Mesendoderm (in vitro differentiated cells): ENCODE data around the gene FAR1.

ENCODE experiments used
- DNase-seq: peaks from one replicate; pipeline ENCODE4 v3.0.0; 2013
- H2AK5ac ChIP-seq: 2 replicates; pipeline ENCODE4 v1.6.1; 2013; ENCODE audit warnings: low read length, inconsistent platforms
- H2BK120ac ChIP-seq: 2 replicates; pipeline ENCODE4 v1.6.1; 2013; ENCODE audit warnings: low read depth, mild to moderate bottlenecking, low read length, moderate library complexity, mixed read lengths
- H2BK15ac ChIP-seq: replicated peaks from 2 replicates; pipeline ENCODE4 v1.6.1; 2013; ENCODE audit warnings: low read depth, mild to moderate bottlenecking, moderate library complexity
- H2BK5ac ChIP-seq: 2 replicates; pipeline ENCODE4 v1.6.1; 2013; ENCODE audit warnings: low read length, inconsistent platforms
- H3K18ac ChIP-seq: 2 replicates; pipeline ENCODE4 v1.6.1; 2013; ENCODE audit warnings: mild to moderate bottlenecking, low read length, mixed read lengths
- H3K23ac ChIP-seq: one replicate; pipeline ENCODE4 v1.6.1; 2013; ENCODE audit warnings: low read length
- H3K27ac ChIP-seq: 2 replicates; pipeline ENCODE4 v1.5.1; 2013; ENCODE audit warnings: low read depth, mild to moderate bottlenecking, inconsistent platforms, low read length, moderate library complexity
- H3K27me3 ChIP-seq: 2 replicates; pipeline ENCODE4 v1.6.1; 2013; ENCODE audit warnings: low read length, control low read depth, mild to moderate bottlenecking, inconsistent platforms; ENCODE audit not compliant: insufficient read depth, poor library complexity
- H3K36me3 ChIP-seq: 2 replicates; pipeline ENCODE4 v1.6.1; 2013; ENCODE audit warnings: low read length, inconsistent platforms; ENCODE audit not compliant: control insufficient read depth, insufficient read depth
- H3K4ac ChIP-seq: one replicate; pipeline ENCODE4 v1.6.1; 2013; ENCODE audit warnings: low read depth, mild to moderate bottlenecking, low read length, moderate library complexity
- H3K4me1 ChIP-seq: 2 replicates; pipeline ENCODE4 v1.6.1; 2013; ENCODE audit warnings: low read depth, low read length, inconsistent platforms; ENCODE audit not compliant: control insufficient read depth
- H3K4me2 ChIP-seq: 2 replicates; pipeline ENCODE4 v1.6.1; 2013; ENCODE audit warnings: low read length
- H3K4me3 ChIP-seq: 2 replicates; pipeline ENCODE4 v1.5.1; 2013; ENCODE audit warnings: mild to moderate bottlenecking, low read length
- H3K56ac ChIP-seq: one replicate; pipeline ENCODE4 v1.6.1; 2013; ENCODE audit warnings: low read length
- H3K79me1 ChIP-seq: 2 replicates; pipeline ENCODE4 v1.6.1; 2013; ENCODE audit warnings: low read length, inconsistent platforms
- H3K79me2 ChIP-seq: 2 replicates; pipeline ENCODE4 v1.6.1; 2013; ENCODE audit warnings: mild to moderate bottlenecking, low read length; ENCODE audit not compliant: control insufficient read depth, insufficient read depth
- H3K9ac ChIP-seq: 2 replicates; pipeline ENCODE4 v1.6.1; 2013; ENCODE audit warnings: low read length, inconsistent platforms
- H4K5ac ChIP-seq: one replicate; pipeline ENCODE4 v1.6.1; 2013; ENCODE audit warnings: low read length
- H4K8ac ChIP-seq: one replicate; pipeline ENCODE4 v1.6.1; 2013; ENCODE audit warnings: low read depth, mild to moderate bottlenecking, control low read depth, low read length, moderate library complexity
- WGBS: extraction: QIAGEN DNeasy Blood & Tissue Kit; methylation state at CpG from one replicate; pipeline ENCODE4 v1.1.7; 2013; ENCODE audit warnings: low lambda C conversion rate, missing lambda C conversion rate; ENCODE audit not compliant: insufficient coverage; ENCODE audit errors: extremely low coverage; 5-methylcytosine and 5-hydroxymethylcytosine counted together

The FAR1 gene

GRCh38 chr11:13666708-13667107 lies 1.8 kb upstream of the FAR1 start:
- Histone ChIP-seq H3K27me3 (no peaks in the 10 kb centered on the region), H2BK5ac (no peak overlapping the region), H4K5ac (no peak overlapping the region), H3K23ac (no peak overlapping the region), H3K79me1 (no peaks in the 10 kb centered on the region), H2AK5ac (no peak overlapping the region), H3K9ac (no peak overlapping the region), H3K56ac (no peak overlapping the region), H3K4ac (no peak overlapping the region), H4K8ac (no peak overlapping the region), H3K4me2 (no peak overlapping the region), H3K36me3 (no peaks in the 10 kb centered on the region), H3K79me2 (peaks cover 29% of the 10 kb centered on the region), H2BK15ac (no peak overlapping the region), H2BK120ac (no peak overlapping the region), H3K4me3 (no peak overlapping the region), H3K18ac (no peak overlapping the region), H3K4me1 (no peaks in the 10 kb centered on the region), H3K27ac (no peak overlapping the region)
- no peak for DNase-seq

- Histone ChIP-seq H3K4me3 (no peak overlapping the region), H3K23ac (no peak overlapping the region), H3K4me2 (no peak overlapping the region), H3K4ac (peak overlapping the region; percentile 68), H3K27me3 (no peaks in the 10 kb centered on the region), H2BK5ac (no peak overlapping the region), H3K79me2 (peaks cover 33% of the 10 kb centered on the region), H2BK15ac (no peak overlapping the region), H3K27ac (no peak overlapping the region), H4K8ac (no peak overlapping the region), H3K56ac (no peak overlapping the region), H3K9ac (no peak overlapping the region), H3K79me1 (no peaks in the 10 kb centered on the region), H4K5ac (no peak overlapping the region), H3K36me3 (no peaks in the 10 kb centered on the region), H2AK5ac (no peak overlapping the region), H2BK120ac (no peak overlapping the region), H3K4me1 (no peaks in the 10 kb centered on the region), H3K18ac (no peak overlapping the region)
- WGBS = no CpG with 5 or more reads among the region's 5 CpGs
- DNase-seq = no peak
Measured at GRCh38 chr11:13667245-13667644, 1.2 kb upstream of the FAR1 start.

- Histone ChIP-seq H3K27me3 (no peaks in the 10 kb centered on the region), H3K18ac (peak overlapping the region; percentile 89), H2AK5ac (no peak overlapping the region), H3K56ac (peak overlapping the region; percentile 94), H3K23ac (no peak overlapping the region), H4K5ac (no peak overlapping the region), H2BK5ac (peak overlapping the region; percentile 67), H2BK120ac (peak overlapping the region; percentile 35), H2BK15ac (no peak overlapping the region), H3K4ac (no peak overlapping the region), H3K4me2 (peak overlapping the region; percentile 76), H3K36me3 (no peaks in the 10 kb centered on the region), H3K79me1 (no peaks in the 10 kb centered on the region), H4K8ac (peak overlapping the region; percentile 58), H3K27ac (no peak overlapping the region), H3K4me1 (no peaks in the 10 kb centered on the region), H3K79me2 (peaks cover 38% of the 10 kb centered on the region), H3K9ac (peak overlapping the region; percentile 87), H3K4me3 (peak overlapping the region; percentile 67)
- WGBS = no CpG with 5 or more reads among the region's 15 CpGs
- DNase-seq = no peak
Measured at GRCh38 chr11:13667795-13668101, 720 bp upstream of the FAR1 start.

GRCh38 chr11:13668957-13669521 lies 571 bp downstream of the FAR1 start:
- Histone ChIP-seq H3K4me1 (no peaks in the 10 kb centered on the region), H4K8ac (no peak overlapping the region), H3K27me3 (no peaks in the 10 kb centered on the region), H3K27ac (peak overlapping the region; percentile 91), H3K23ac (no peak overlapping the region), H3K18ac (peak overlapping the region; percentile 92), H3K4me3 (peak overlapping the region; percentile 82), H3K4ac (peak overlapping the region; percentile 67), H3K9ac (peak overlapping the region; percentile 84), H4K5ac (no peak overlapping the region), H2BK15ac (no peak overlapping the region), H3K56ac (peak overlapping the region; percentile 94), H3K36me3 (no peaks in the 10 kb centered on the region), H2AK5ac (no peak overlapping the region), H2BK120ac (peak overlapping the region; percentile 32), H3K4me2 (peak overlapping the region; percentile 66), H2BK5ac (no peak overlapping the region), H3K79me1 (no peaks in the 10 kb centered on the region), H3K79me2 (peaks cover 47% of the 10 kb centered on the region)
- DNase-seq = peak; percentile 65
- WGBS = no CpG with 5 or more reads among the region's 33 CpGs

- DNase-seq = no peak
- H3K27ac ChIP-seq = no peak overlapping the region
- no CpG with 5 or more reads among the region's 18 CpGs for WGBS
Measured at GRCh38 chr11:13669544-13670488, 1.3 kb downstream of the FAR1 start.

More at GRCh38 chr11:13669544-13670488, 1.3 kb downstream of the FAR1 start:
- H2BK15ac ChIP-seq = no peak overlapping the region
- H3K56ac ChIP-seq = peak overlapping the region; percentile 94
- H3K4ac ChIP-seq = no peak overlapping the region
- H4K8ac ChIP-seq = no peak overlapping the region
- H3K9ac ChIP-seq = peak overlapping the region; percentile 84
- H3K4me1 ChIP-seq = no peaks in the 10 kb centered on the region
- H3K79me1 ChIP-seq = no peaks in the 10 kb centered on the region
- H3K79me2 ChIP-seq = peaks cover 52% of the 10 kb centered on the region
- no peak overlapping the region for H2BK5ac ChIP-seq
- no peaks in the 10 kb centered on the region for H3K27me3 ChIP-seq
- no peak overlapping the region for H2BK120ac ChIP-seq
- H3K4me3 ChIP-seq = peak overlapping the region; percentile 82
- H3K4me2 ChIP-seq = peak overlapping the region; percentile 66
- no peak overlapping the region for H3K18ac ChIP-seq
- no peaks in the 10 kb centered on the region for H3K36me3 ChIP-seq
- no peak overlapping the region for H3K23ac ChIP-seq
- no peak overlapping the region for H4K5ac ChIP-seq
- no peak overlapping the region for H2AK5ac ChIP-seq
